HL-60/S4 (cell line): ENCODE data around the gene MUC13.
"Not testable (repeated sequence)": the region's sequence is repeated elsewhere in the genome, so short reads cannot be mapped to it uniquely, and the experiment has no call there.

Experiments used
- in situ Hi-C: fragments of 300-500 bp; cut with MboI; formaldehyde crosslinking; loops from 2 replicates; pipeline ENCODE4 v1.14.3; 2022; ENCODE audit warnings: low sequenced_read_pairs

Gene MUC13

DNA sequence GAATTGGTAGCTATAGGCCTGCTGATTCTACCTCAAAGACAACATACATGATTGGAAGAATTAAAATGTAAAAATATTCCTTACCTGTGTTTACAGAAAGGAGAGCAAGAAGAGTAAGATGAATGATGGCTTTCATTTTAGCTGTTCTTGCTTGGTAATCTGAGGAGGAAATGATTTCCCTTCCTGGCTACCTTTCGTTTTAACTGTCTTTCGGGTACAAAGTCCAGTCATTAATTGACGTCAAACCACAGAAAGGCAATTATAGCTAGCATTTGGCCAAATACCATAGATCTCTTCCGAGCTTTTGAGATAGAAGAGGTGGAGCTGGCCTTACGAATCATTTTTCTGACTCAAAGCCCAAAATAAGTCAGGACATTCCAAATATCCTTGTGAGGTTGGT is at the start of gene MUC13:
MUC13 (minus strand) TSS at position 175 of the 400 bp plus-strand sequence; CDS start at position 136, 39 bp downstream.
- in situ Hi-C loops = loop anchor here (25.0 kb wide), 1 partner anchor 653 kb away; the partner anchor contains the start of gene OSBPL11

- in situ Hi-C loops = no loop called here
Observed at GRCh38 chr3:124982855-124983254, 48.3 kb upstream of the MUC13 start.

- in situ Hi-C loops = no loop called here
Observed at GRCh38 chr3:124981472-124981871, 46.9 kb upstream of the MUC13 start.

GRCh38 chr3:124978627-124979026 is 44.1 kb upstream of the MUC13 start:
- in situ Hi-C loops = no loop called here

GRCh38 chr3:124976383-124976782 is 41.8 kb upstream of the MUC13 start:
- in situ Hi-C loops = no loop called here

- in situ Hi-C loops = no loop called here
Observed at GRCh38 chr3:124974691-124975090, 40.1 kb upstream of the MUC13 start.

- in situ Hi-C loops = no loop called here
Observed at GRCh38 chr3:124973290-124973689, 38.7 kb upstream of the MUC13 start.

GRCh38 chr3:124972457-124972856 is 37.9 kb upstream of the MUC13 start:
- in situ Hi-C loops = no loop called here

DNA sequence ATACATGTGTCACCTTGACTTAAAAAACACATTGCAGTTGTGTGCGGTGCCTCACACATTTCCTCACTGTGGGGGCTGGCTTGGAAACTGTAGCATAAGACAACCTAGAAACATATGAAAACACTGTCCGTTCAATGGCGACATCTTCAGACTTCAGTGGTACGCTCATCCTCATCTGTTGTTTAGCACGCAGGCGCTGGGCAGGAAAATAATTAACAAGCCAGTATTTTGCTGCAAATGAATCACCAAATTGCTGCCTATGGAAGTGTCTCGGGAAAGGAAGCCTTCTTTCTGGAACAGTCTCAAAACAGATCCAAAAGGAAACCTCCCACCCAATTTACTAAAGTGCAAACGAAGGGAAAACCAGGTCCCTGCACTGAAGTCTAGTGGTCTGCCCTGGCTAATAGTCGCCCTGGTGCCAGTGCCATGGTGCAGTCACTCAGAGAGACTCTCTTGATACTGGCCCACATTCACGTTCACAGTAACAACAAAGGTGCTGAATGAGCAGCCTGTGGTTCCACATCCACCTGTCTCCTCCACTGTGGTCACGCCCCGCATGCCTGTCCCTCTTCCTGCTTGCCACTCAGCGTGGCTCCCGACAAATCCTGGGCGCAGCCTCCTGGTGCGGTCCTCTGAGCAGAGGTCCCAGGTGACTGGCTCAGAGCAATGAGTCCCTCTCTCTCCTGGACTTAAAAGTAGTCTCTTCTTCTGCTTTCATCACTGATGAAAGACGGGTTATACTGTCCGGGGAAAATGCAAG is 35.6 kb upstream of the MUC13 start:
- in situ Hi-C loops = no loop called here

- in situ Hi-C loops = no loop called here
Observed at GRCh38 chr3:124969190-124969589, 34.6 kb upstream of the MUC13 start.

DNA sequence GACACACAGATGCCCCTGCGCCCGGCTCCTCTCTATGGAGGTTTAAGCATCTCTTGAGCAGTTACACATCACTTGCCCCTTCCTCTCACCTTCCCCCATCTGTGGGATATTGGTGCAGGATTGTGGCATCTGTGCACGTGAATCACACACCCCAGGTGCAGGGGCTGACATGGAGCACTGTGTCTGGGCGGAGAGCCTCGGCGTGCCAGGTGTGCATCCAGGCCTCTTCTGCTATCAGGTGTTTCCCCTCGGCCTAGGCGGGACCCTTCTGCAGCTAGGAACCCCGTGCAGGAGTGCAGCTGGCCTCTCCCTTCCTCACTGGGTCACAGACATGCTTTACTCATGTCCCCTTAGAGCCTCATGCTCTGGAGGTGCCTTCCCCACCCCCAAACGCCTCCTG is 33.4 kb upstream of the MUC13 start:
- in situ Hi-C loops = no loop called here

DNA sequence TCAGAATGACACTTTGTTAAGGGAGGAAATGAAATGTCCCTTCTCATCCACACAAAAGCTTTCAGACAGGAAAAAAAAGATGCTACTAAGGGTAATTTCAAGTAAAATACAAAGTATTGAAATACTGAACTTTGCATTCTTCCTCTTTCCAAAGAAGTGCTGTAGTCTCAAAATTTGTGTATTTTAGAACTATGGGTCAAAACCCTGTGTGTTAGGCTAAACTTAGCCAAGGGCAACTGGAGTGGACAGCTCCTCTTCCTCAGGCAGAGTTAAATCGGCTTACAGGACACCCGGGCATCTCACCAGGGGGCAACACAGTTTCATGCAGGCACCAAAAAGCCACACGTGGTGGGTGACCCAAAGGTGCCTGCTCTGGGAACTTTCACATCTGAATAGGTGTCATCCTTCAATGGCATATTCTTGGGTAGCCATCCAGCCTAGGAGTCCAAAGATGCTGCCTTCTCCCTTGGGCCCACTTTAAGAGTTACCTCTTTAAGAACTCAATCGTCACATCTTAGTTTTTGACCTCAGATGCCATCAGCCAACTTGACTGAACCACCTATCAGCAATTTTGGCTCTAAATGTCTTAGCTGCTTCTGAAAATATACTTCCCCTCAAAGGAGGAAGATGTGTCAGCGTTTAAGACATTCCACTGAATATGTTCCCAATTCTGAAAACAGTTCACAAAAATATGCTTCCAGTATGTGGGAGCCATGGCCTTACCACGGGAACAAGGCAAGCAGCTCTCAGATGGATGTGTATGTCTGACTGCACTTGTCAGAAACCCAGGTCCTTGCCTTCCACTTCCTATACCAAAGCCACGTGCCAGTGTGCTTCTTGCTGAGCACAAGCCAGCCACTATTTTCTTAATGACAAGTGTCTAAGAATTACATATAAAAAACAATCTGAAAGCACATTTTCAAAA is 32.2 kb upstream of the MUC13 start:
- in situ Hi-C loops = no loop called here

- in situ Hi-C loops = no loop called here
Observed at GRCh38 chr3:124965413-124965812, 30.9 kb upstream of the MUC13 start.

GRCh38 chr3:124964387-124964786 is 29.8 kb upstream of the MUC13 start:
- in situ Hi-C loops = no loop called here

- in situ Hi-C loops = no loop called here
Observed at GRCh38 chr3:124963755-124964154, 29.2 kb upstream of the MUC13 start.

DNA sequence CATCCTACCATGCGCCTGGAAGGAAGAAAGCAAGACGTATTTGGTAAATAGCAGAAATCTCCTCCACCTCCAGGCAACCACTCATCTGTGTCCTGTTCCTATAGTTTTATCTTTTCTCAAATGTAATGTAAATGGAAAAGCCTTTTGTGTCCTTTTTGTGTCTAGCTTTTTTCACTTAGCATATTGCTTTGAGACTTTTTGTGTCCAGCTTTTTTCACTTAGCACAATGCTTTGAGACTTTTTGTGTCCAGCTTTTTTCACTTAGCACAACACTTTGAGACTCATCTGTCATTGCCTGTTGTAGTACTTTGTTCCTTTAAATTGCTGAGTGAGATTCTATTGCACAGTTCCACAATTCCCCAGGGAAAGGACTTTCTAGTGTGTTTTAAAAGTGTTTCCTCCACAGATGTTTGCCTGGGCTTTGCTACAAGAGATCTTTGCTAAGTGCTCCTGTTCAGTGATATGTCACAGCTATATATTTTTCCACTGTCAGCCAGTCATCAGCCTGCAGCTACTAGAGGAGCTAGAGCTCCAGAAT is 27.9 kb upstream of the MUC13 start:
- in situ Hi-C loops = no loop called here

DNA sequence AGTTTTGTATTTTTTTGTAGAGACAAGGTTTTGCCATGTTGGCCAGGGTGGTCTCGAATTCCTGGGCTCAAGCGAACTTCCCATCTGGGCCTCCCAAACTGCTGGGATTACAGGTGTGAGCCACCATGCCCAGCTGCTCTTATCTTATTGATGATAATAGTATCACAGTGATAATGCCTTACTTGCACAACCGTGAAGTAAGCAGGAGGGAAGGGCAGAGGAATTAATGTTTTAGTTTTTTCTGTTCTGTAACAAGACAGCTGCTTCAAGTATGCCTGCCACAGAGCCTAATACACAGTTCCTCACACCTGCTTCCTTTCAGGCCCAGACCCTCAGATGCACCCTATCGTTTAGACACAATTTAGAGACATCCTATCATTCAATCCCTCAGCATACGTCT is 26.1 kb upstream of the MUC13 start:
- in situ Hi-C loops = no loop called here

GRCh38 chr3:124960105-124960504 is 25.6 kb upstream of the MUC13 start:
- in situ Hi-C loops = no loop called here

GRCh38 chr3:124957951-124958350 is 23.4 kb upstream of the MUC13 start:
- in situ Hi-C loops = not testable (repeated sequence)

DNA sequence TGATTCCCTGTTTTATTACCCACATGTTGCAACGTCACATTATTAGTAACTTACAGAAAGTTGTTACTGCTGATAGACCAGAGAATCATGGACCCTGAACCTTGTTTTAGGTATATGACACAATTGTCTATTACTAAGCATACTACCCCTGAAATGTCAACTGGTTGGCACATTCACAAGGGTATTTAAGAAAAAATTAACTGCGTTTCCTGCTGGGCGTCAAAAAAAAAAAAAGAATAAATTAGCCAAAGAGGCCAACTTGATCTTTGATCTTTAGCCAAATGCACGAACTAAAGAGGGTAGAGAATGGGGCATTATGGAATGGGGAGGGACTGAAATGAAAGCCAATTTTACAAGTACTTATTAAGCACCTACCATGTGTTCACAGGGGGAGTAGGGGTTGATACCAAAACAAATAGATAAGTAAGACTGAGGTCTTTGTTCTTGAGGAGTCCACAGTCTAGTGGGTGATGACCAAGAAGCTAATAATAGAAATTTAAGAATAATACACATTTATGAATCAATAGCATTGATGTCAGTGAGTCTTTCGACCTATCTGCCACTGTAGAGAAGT is 17.8 kb upstream of the MUC13 start:
- in situ Hi-C loops = no loop called here
